ENCODE measurements around the gene SLF2. TPM values are rescaled to one million over a fixed set of nuclear protein-coding genes. Genes with fewer than 3 reads are reported as not detected.

SLF2 gene
- total RNA-seq, 1 experiment from 2014 or later, result 43.0 TPM

- H3K36me3 ChIP-seq (ENCODE audit: control insufficient read depth in 1 of 2, insufficient read depth in 2 of 2, low read length in 2 of 2), result peaks cover 4 to 14% of the 10 kb centered on the region in 2 experiments; a peak in 3 of 4 replicates
- no peaks in the 10 kb centered on the region for H4K20me1 ChIP-seq (ENCODE audit: insufficient read depth)
- H2AFZ ChIP-seq (ENCODE audit: low read depth, low read length, poor library complexity, severe bottlenecking), result no peak overlapping the region
- ATAC-seq (no peak), DNase-seq (ENCODE audit: low read depth, low spot score) (no peak)
- POLR2A ChIA-PET, result no interaction called here
- no peak overlapping the region for H3K9ac ChIP-seq (ENCODE audit: low read length)
- CTCF ChIA-PET, result interaction anchor here (1.2 kb wide), 1 partner anchor 19 kb away, joined by 3 read pairs; the partner anchor contains the start of gene LZTS2
- no peak overlapping the region for H3K4me2 ChIP-seq (ENCODE audit: low read length)
- H3K9me2 ChIP-seq (ENCODE audit: insufficient read depth), result no peaks in the 10 kb centered on the region
- no peaks in the 10 kb centered on the region for H3K27me3 ChIP-seq (ENCODE audit: insufficient read depth, low read length)
- RAD21 ChIA-PET (ENCODE audit: low non-redundant PET in 1 of 2, low total read pairs in 2 of 2, uncharacterized antibody in 2 of 2, unreplicated experiment in 2 of 2), result no interaction called here
- intact Hi-C loops (cut with micrococcal nuclease), result no loop called here
- no peak overlapping the region for H3K27ac ChIP-seq (ENCODE audit: low read depth, low read length)
- peaks cover 3 to 9% of the 10 kb centered on the region in 2 experiments; a peak in 3 of 4 replicates for H3K4me1 ChIP-seq (ENCODE audit: control insufficient read depth in 1 of 2, insufficient read depth in 2 of 2, low read length in 2 of 2)
- BruUV-seq (replicated peaks), result no TSS peak
- H3K9me3 ChIP-seq (ENCODE audit: control insufficient read depth in 1 of 2, insufficient read depth in 1 of 2, low read depth in 1 of 2, low read length in 2 of 2), result no peaks in the 10 kb centered on the region
- TF ChIP-seq CEBPB (IDR thresholded peaks at IDR 0.05; ENCODE audit: low read depth) (no peak), REST (IDR thresholded peaks at IDR 0.05; ENCODE audit: low read depth) (no peak), EGR1 (IDR thresholded peaks at IDR 0.05; ENCODE audit: low read depth) (no peak), SRF (IDR thresholded peaks at IDR 0.05; ENCODE audit: low read depth) (no peak), CTCF (IDR thresholded peaks at IDR 0.05 in 2 of 3, conservative IDR thresholded peaks at IDR 0.05 in 1 of 3; ENCODE audit: borderline replicate concordance in 1 of 3, insufficient read depth in 1 of 3, low read depth in 2 of 3, low read length in 2 of 3) (no peak), ATF3 (IDR thresholded peaks at IDR 0.05) (no peak), SP1 (IDR thresholded peaks at IDR 0.05; ENCODE audit: low read depth) (no peak), ZBTB33 (IDR thresholded peaks at IDR 0.05; ENCODE audit: extremely low read depth, insufficient replicate concordance, low read length) (no peak), ELF1 (IDR thresholded peaks at IDR 0.05; ENCODE audit: borderline replicate concordance, low read depth) (no peak), POLR2AphosphoS5 (IDR thresholded peaks at IDR 0.05; ENCODE audit: low read depth, low read length) (no peak), EZH2 (IDR thresholded peaks at IDR 0.05) (no peak), JUND (IDR thresholded peaks at IDR 0.05) (no peak), ZNF274 (IDR thresholded peaks at IDR 0.05; ENCODE audit: low read depth, low read length) (no peak), CBX3 (IDR thresholded peaks at IDR 0.05; ENCODE audit: low read depth) (no peak), POLR2A (IDR thresholded peaks at IDR 0.05; ENCODE audit: borderline replicate concordance, extremely low read depth, insufficient read depth, insufficient read length) (no peak), FOSL1 (IDR thresholded peaks at IDR 0.05; ENCODE audit: low read depth) (no peak), MAX (IDR thresholded peaks at IDR 0.05) (no peak)
- peaks cover 4% of the 10 kb centered on the region; the same call in 1 of the 2 replicates for H3K79me2 ChIP-seq (ENCODE audit: insufficient read depth, low read length)
- H3K4me3 ChIP-seq (replicated peaks in 1 of 2; ENCODE audit: low read depth in 1 of 2, low read length in 2 of 2), result no peak overlapping the region
These were observed 67.9 kb downstream of the SLF2 start for GRCh38 chr10:100980711-100981110.

Measured in HCT116 (cell line).